Stimulated activated naive CD8-positive, alpha-beta T cell treated with anti-CD3 and anti-CD28 coated beads, Interleukin-15, amount 100 ng/mL, for 72 hours (primary cell): Measurements from ENCODE around the gene KRTAP5-10.
A peak's percentile ranks its signal among the peaks of the same experiment; 100 is the strongest.
"Not testable (repeated sequence)": the region's sequence is repeated elsewhere in the genome, so short reads cannot be mapped to it uniquely, and the experiment has no call there.

Experiments
- ATAC-seq: fragments of 150-1000 bp; cut with Tn5 transposase; 2 replicates; pipeline ENCODE4 v1.10.0; 2021; ENCODE audit warnings: mild to moderate bottlenecking, moderate library complexity
- DNase-seq, 2 donors: peaks; one replicate each; pipeline ENCODE4 v3.0.0; 2021 to 2022
- H3K27ac Mint-ChIP-seq, 2 donors: one replicate each; pipeline ENCODE4 v1.8.0; 2022; ENCODE audit warnings: mild to moderate bottlenecking in 2 of 2, mixed read lengths in 2 of 2, moderate library complexity in 2 of 2
- H3K27me3 Mint-ChIP-seq: one replicate; pipeline ENCODE4 v1.8.0; 2022; ENCODE audit warnings: mixed read lengths
- H3K4me1 Mint-ChIP-seq: one replicate; pipeline ENCODE4 v1.8.0; 2022; ENCODE audit warnings: mild to moderate bottlenecking, mixed read lengths
- H3K4me3 Mint-ChIP-seq, 2 donors: one replicate each; pipeline ENCODE4 v1.8.0; 2022; ENCODE audit warnings: mild to moderate bottlenecking in 2 of 2, mixed read lengths in 2 of 2, moderate library complexity in 1 of 2
- H3K9me3 Mint-ChIP-seq, 2 donors: one replicate each; pipeline ENCODE4 v1.8.0; 2022; ENCODE audit warnings: mixed read lengths in 2 of 2

Gene KRTAP5-10

DNA sequence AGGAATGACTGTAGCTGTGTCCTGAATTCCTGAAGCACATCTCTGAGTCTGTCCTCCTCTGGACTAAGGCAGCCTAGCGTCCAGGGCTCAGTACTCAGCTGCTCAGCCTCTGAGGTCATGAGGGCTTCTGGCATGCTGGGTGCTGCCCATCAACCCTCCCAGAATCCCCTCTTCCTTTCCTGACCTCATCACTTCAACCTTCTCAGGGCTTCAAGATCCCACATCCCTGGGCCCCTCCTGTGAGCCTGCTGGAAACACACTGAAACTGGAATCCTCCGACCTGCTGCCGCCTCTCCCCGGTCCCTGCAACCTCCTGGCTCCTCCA lies 26.7 kb upstream of the KRTAP5-10 start:
- Mint-ChIP-seq H3K4me1 (peaks cover 9% of the 10 kb centered on the region), H3K4me3 (no peak overlapping the region), H3K27me3 (peaks cover 7% of the 10 kb centered on the region), H3K9me3 (peaks cover 10 to 27% of the 10 kb centered on the region in 2 donors), H3K27ac (no peak overlapping the region)
- DNase-seq (no peak), ATAC-seq (no peak)

DNA sequence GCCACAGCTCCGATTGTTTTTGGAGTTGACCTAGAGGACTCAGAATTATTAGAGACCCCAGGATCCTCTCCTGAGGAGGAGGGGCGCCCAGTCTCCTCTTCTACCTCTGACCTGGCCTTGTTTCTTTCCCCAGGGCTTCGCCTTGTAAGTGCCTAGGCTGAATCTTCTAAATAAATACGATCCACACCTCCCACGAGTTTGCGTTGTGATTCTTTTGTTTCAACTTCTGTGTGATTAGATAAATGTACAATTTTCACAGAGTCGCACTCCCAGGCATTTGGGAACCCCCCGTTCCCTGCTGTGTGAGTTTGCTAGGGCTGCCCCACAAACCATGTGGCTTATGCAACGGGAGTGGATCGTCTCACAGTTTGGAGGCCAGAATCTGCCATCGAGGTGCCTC lies 26.3 kb upstream of the KRTAP5-10 start:
- no peak for DNase-seq
- Mint-ChIP-seq H3K4me1 (peaks cover 13% of the 10 kb centered on the region), H3K4me3 (no peak overlapping the region), H3K9me3 (peaks cover 10 to 27% of the 10 kb centered on the region in 2 donors), H3K27ac (no peak overlapping the region), H3K27me3 (peaks cover 7% of the 10 kb centered on the region)
- ATAC-seq = no peak

DNA sequence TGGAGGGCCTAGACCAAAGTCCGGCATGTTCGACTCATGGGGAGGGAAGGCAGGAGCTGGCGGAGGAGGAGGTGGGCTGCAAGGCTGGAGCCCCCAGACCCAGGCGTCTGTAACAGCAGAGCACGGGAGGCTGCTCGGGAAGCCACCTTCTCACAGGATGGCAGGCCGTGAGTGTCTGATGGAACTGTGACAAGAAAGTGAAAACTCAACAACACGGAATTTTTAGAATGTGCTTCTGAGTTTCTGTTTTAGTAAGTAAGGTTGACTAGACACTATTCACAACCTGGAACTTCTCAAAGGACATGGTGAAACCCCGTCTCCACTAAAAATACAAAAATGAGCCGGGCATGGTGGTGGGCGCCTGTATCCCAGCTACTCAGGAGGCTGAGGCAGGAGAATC lies 25.4 kb upstream of the KRTAP5-10 start:
- Mint-ChIP-seq H3K4me1 (peaks cover 18% of the 10 kb centered on the region), H3K9me3 (peaks cover 10 to 27% of the 10 kb centered on the region in 2 donors)
- not testable (repeated sequence) for H3K27me3 Mint-ChIP-seq, DNase-seq, ATAC-seq, H3K27ac Mint-ChIP-seq, H3K4me3 Mint-ChIP-seq

- H3K27ac Mint-ChIP-seq, H3K27me3 Mint-ChIP-seq, ATAC-seq, H3K4me3 Mint-ChIP-seq, DNase-seq: not testable (repeated sequence)
- Mint-ChIP-seq H3K9me3 (peaks cover 10 to 27% of the 10 kb centered on the region in 2 donors), H3K4me1 (peaks cover 18% of the 10 kb centered on the region)
Measured at GRCh38 chr11:71540521-71541304, 24.6 kb upstream of the KRTAP5-10 start.

GRCh38 chr11:71542382-71542781 lies 23.0 kb upstream of the KRTAP5-10 start:
- ATAC-seq (no peak), DNase-seq (no peak)
- peak overlapping the region in 1 of 2 donors; percentile 45 for H3K27ac Mint-ChIP-seq
- H3K4me3 Mint-ChIP-seq = no peak overlapping the region
- H3K9me3 Mint-ChIP-seq = peaks cover 10 to 37% of the 10 kb centered on the region in 2 donors
- peaks cover 18% of the 10 kb centered on the region for H3K4me1 Mint-ChIP-seq
- peaks cover 17% of the 10 kb centered on the region for H3K27me3 Mint-ChIP-seq

DNA sequence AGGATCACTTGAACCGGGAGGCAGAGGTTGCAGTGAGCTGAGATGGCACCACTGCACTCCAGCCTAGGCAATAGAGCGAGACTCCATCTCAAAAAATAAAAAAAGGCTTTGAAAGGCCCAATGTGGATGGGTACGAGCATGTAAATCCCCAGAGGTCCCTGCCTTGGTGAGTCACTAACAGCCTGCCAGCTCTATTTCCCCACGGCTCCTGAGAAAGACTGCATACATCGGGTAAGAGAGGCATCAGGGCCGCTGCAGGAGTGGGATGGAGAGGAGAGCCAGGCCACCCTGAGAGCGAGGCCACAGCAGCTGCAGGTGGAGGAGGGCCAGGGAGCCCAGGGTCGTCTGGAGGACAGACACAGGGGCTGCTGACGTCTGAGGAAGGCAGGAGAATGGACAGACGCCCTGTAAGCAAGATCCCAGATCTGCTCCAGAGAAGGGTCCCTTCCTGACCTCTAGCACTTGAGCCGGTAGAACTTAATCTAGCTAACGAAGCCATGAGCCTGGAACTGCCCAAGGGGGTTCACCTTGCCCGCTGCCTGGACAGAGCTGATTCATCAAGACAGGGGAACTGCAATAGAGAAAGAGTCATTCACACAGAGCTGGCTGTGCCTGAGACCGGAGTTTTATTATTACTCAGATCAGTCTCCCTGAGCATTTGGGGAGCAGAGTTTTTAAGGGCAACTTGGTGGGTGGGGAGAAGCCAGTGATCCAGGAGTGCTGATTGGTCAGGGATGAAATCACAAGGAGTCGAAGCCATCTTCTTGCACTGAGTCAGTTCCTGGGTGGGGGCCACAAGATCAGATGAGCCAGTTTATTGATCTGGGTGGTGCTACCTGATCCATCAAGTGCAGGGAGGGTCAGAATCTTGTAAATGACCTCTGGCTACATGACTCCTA lies 22.2 kb upstream of the KRTAP5-10 start:
- Mint-ChIP-seq H3K27ac (no peak overlapping the region), H3K9me3 (peaks cover 10 to 37% of the 10 kb centered on the region in 2 donors), H3K4me1 (peaks cover 18% of the 10 kb centered on the region), H3K4me3 (peak overlapping the region; percentile 19 to 20), H3K27me3 (peaks cover 23% of the 10 kb centered on the region)
- DNase-seq = peak in 1 of 2 donors; percentile 28
- ATAC-seq = peak; percentile 42

- ATAC-seq = no peak
- peaks cover 18% of the 10 kb centered on the region for H3K4me1 Mint-ChIP-seq
- H3K4me3 Mint-ChIP-seq = no peak overlapping the region
- no peak overlapping the region for H3K27ac Mint-ChIP-seq
- H3K27me3 Mint-ChIP-seq = peaks cover 30% of the 10 kb centered on the region
- H3K9me3 Mint-ChIP-seq = peaks cover 10 to 37% of the 10 kb centered on the region in 2 donors
- DNase-seq = no peak
Measured at GRCh38 chr11:71543866-71544265, 21.5 kb upstream of the KRTAP5-10 start.

- no peak for ATAC-seq
- peaks cover 18% of the 10 kb centered on the region for H3K4me1 Mint-ChIP-seq
- no peak overlapping the region for H3K4me3 Mint-ChIP-seq
- peak overlapping the region in 1 of 2 donors; percentile 8 for H3K27ac Mint-ChIP-seq
- peaks cover 38% of the 10 kb centered on the region for H3K27me3 Mint-ChIP-seq
- no peak for DNase-seq
- H3K9me3 Mint-ChIP-seq = peaks cover 10 to 33% of the 10 kb centered on the region in 2 donors
Measured at GRCh38 chr11:71544525-71545214, 20.7 kb upstream of the KRTAP5-10 start.

GRCh38 chr11:71545405-71545966 lies 19.9 kb upstream of the KRTAP5-10 start:
- Mint-ChIP-seq H3K27me3 (peaks cover 44% of the 10 kb centered on the region), H3K9me3 (peaks cover 10 to 28% of the 10 kb centered on the region in 2 donors), H3K4me3 (no peak overlapping the region), H3K27ac (no peak overlapping the region), H3K4me1 (peaks cover 18% of the 10 kb centered on the region)
- DNase-seq = no peak
- no peak for ATAC-seq

DNA sequence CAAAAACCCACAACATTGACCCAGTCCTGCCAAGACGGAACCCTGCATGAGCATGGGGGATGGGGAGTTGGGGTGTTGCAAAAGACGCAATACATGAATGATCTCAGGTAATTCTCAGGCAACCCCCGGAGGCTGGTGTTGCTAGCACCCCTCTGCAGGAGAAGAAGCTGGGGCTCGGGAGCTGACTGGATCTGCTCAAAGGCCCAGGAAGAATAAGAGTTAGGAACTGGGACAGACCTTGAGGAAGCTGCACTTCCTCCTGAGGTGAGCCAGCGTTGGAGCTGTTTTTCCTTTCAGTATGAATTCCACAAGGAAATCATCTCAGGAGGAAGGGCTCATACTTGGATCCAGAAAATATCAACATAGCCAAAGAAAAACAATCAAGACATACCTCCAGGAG lies 17.2 kb upstream of the KRTAP5-10 start, which contains the start of gene KRTAP5-9:
Gene KRTAP5-9 (plus strand): TSS at position 301 of the 400 bp plus-strand sequence. CDS start 238 bp downstream, outside the sequence.
- ATAC-seq (no peak), DNase-seq (no peak)
- Mint-ChIP-seq H3K4me3 (no peak within 1 kb of the TSS), H3K27ac (no peak within 1 kb of the TSS), H3K9me3 (peaks cover 0 to 13% of the 10 kb centered on the region in 2 donors), H3K4me1 (peaks cover 14% of the 10 kb centered on the region), H3K27me3 (peaks cover 40% of the 10 kb centered on the region)

DNA sequence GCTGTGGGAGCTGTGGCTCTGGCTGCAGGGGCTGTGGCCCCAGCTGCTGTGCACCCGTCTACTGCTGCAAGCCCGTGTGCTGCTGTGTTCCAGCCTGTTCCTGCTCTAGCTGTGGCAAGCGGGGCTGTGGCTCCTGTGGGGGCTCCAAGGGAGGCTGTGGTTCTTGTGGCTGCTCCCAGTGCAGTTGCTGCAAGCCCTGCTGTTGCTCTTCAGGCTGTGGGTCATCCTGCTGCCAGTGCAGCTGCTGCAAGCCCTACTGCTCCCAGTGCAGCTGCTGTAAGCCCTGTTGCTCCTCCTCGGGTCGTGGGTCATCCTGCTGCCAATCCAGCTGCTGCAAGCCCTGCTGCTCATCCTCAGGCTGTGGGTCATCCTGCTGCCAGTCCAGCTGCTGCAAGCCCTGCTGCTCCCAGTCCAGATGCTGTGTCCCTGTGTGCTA lies 16.6 kb upstream of the KRTAP5-10 start:
- Mint-ChIP-seq H3K27me3 (peaks cover 36% of the 10 kb centered on the region), H3K4me1 (peaks cover 8% of the 10 kb centered on the region), H3K4me3 (no peak overlapping the region), H3K27ac (no peak overlapping the region), H3K9me3 (peaks cover 0 to 10% of the 10 kb centered on the region in 2 donors)
- ATAC-seq = no peak
- no peak for DNase-seq

DNA sequence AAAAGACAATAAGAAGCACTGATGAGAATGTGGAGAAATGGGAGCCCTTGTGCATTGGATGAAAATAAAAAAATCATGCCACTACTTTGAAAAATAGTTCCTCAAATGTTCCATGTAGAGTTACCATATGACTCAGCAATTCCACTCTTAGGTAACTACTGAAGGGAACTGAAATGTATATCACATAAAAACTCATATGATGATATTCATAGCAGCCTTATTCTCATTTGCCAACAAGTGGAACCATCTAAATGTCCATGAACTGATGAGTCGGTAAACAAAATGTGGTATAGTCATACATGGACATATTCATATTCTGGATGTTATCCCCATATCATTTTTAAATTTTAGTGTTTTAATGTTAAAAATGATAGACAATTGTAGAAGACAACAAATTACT lies 13.7 kb upstream of the KRTAP5-10 start:
- H3K27me3 Mint-ChIP-seq = peaks cover 28% of the 10 kb centered on the region
- no peaks in the 10 kb centered on the region for H3K9me3 Mint-ChIP-seq
- no peak overlapping the region for H3K4me3 Mint-ChIP-seq
- no peak overlapping the region for H3K27ac Mint-ChIP-seq
- ATAC-seq (no peak), DNase-seq (no peak)
- H3K4me1 Mint-ChIP-seq = no peaks in the 10 kb centered on the region

- ATAC-seq (no peak), DNase-seq (no peak)
- no peak overlapping the region for H3K4me3 Mint-ChIP-seq
- no peaks in the 10 kb centered on the region for H3K4me1 Mint-ChIP-seq
- no peak overlapping the region for H3K27ac Mint-ChIP-seq
- no peaks in the 10 kb centered on the region for H3K9me3 Mint-ChIP-seq
- H3K27me3 Mint-ChIP-seq = peaks cover 2% of the 10 kb centered on the region
Measured at GRCh38 chr11:71554996-71555395, 10.4 kb upstream of the KRTAP5-10 start.

- Mint-ChIP-seq H3K27ac (no peak overlapping the region), H3K4me1 (no peaks in the 10 kb centered on the region), H3K4me3 (no peak overlapping the region), H3K27me3 (no peaks in the 10 kb centered on the region), H3K9me3 (no peaks in the 10 kb centered on the region)
- ATAC-seq (no peak), DNase-seq (no peak)
Measured at GRCh38 chr11:71555508-71555907, 9.9 kb upstream of the KRTAP5-10 start.

DNA sequence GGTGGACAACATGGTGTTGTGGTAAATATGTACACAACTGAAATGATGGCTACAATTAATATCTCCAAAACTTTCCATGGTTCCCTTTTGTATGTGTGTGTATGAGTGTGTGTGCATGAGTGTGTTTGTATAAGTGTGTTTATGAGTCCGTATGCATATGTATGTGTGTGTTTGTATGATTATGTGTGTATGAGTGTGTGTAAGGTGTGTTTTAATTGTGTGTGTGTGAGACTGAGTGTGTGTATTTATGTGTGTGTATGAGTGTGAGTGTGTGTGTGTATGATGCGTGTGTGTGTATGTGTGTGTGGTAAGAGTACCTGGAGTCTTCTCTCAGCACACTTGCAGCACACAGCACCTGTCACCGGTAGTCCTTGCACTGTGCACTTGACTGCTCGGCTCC lies 9.3 kb upstream of the KRTAP5-10 start:
- no peak for DNase-seq
- Mint-ChIP-seq H3K4me1 (no peaks in the 10 kb centered on the region), H3K4me3 (no peak overlapping the region), H3K9me3 (no peaks in the 10 kb centered on the region), H3K27me3 (peaks cover 4% of the 10 kb centered on the region), H3K27ac (no peak overlapping the region)
- ATAC-seq = no peak
